Fibroblast of villous mesenchyme (primary cell): ENCODE data around the gene SLC9B2. TPM values are rescaled to one million over a fixed set of nuclear protein-coding genes. Genes with fewer than 3 reads are reported as not detected.
A peak's percentile ranks its signal among the peaks of the same experiment; 100 is the strongest.

Experiments used
- DNase-seq: peaks from one replicate; pipeline ENCODE4 v3.0.0-alpha.2; 2010; ENCODE audit warnings: low read depth
- H3K4me3 ChIP-seq: 2 replicates; pipeline ENCODE4 v1.5.1; 2011; ENCODE audit warnings: low read depth, mild to moderate bottlenecking, low read length
- CTCF ChIP-seq: IDR thresholded peaks from 2 replicates; pipeline ENCODE4 v1.5.1; 2012; ENCODE audit warnings: low read depth, mild to moderate bottlenecking, low read length; ENCODE audit not compliant: insufficient read depth
- total RNA-seq: library from RNA; depleted of rRNA; stranded (reverse); fragments of >200 nt; gene quantifications from 2 replicates; pipeline ENCODE4 v1.2.3, GENCODE V29; 2012

The SLC9B2 gene
- total RNA-seq, 1 donor: 20.7 TPM

DNA sequence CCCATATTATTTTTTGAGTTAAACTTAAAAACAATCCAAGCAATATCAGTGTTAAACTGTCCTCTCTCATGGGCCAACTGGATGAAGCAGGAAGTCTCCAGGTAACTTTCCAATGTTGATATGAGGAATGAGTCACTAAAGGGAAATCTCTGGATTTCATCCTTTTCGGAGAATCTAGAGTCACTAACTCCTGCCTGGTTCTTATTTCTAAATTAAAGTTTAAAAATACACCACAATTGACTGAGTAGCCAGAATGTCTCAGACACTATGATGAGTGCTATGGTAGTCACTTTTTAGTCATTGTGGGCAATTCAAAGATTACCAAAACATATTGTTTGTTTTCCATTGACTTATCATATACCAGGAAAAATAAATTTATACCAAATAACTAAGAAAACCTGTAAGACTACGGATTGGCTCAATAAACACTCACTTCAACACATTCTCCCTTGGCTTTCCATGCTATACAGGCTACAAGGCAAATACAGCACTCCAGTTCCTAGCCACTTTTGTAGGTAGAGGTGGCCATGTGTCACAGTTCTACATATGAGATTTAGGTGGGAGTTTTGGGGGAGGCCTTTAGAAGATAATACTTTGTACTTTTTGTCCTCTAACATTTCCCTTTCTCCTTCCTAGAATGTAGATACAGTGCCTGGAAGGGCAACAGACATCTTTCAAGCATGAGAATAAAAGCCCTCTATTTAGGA, 8.6 kb downstream of the SLC9B2 start:
- no peak overlapping the region for H3K4me3 ChIP-seq
- no peak for TF ChIP-seq CTCF
- DNase-seq: peak; percentile 2

DNA sequence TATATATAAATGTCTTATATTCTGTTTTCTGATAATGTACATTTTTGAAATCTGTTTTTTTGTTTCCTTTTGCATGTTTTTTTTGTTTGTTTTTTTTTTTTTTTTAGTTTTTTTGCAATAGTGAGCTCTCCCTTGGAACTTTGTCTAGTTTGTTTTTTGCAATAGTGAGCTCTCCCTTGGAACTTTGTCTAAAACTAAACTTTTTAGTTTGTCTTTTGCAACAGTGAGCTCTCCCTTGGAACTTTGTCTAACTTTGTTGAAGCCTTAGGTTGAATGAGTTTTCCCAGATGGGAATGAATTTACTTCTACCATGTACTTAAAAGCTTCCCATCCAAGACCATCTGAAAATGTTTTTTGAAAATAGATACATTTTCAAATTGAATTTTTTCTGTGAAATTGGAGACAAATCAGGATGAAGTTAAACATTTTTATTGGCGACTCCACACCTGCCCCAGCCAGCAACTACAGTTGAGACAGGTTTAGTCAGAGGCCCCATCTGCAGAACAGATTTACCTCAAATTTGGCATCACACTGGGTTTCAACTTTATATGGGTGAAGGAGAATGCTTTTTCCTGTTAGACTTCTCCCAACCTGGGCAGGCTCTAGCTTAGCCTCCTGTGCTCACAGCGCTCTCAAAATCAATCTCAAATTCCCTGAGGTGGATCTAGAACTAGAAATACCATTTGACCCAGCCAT, 16.0 kb downstream of the SLC9B2 start:
- DNase-seq: no peak
- H3K4me3 ChIP-seq: no peak overlapping the region
- no peak for TF ChIP-seq CTCF

- no peak for TF ChIP-seq CTCF
- no peak overlapping the region for H3K4me3 ChIP-seq
- peak; percentile 26 for DNase-seq
Observed at GRCh38 chr4:103054030-103054429, 22.5 kb downstream of the SLC9B2 start.

DNA sequence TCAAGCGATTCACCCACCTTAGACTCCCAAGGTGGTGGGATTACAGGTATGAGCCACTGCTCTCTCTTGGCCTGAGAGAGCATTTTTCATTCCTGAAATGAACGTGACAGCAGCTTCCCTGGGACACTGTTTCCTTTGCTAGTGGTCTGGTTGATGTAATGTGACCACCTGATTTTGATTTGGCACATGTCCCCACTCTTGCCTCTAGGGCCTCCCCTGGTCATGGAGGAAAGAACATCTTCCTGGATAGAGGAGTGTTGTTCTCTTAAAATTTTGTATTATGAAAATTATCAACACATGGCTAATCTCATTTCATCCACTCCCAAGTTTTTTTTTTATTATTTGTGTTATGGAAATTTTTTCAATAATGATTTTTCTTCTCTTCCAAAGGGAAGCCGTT, 23.8 kb downstream of the SLC9B2 start:
- DNase-seq: no peak
- no peak overlapping the region for H3K4me3 ChIP-seq
- no peak for TF ChIP-seq CTCF

DNA sequence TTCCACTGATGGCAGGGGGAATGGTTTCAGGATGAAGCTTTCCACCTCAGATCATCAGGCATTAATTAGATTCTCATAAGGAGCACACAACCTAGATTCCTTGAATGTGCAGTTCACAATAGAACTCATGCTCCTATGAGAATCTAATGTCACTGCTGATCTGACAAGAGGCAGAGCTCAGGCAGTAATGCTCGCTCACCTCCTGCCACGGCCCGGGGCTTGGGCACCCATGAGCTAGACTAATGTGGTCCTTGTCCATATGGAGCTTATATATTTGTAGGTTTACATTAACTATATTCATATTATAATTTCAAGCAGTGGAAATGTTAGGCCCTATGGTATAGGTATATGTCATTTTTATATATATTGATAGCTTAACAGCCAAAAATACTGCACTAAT, 24.4 kb downstream of the SLC9B2 start:
- DNase-seq: no peak
- no peak overlapping the region for H3K4me3 ChIP-seq
- TF ChIP-seq CTCF: no peak

GRCh38 chr4:103050736-103051436, 25.7 kb downstream of the SLC9B2 start:
- no peak for TF ChIP-seq CTCF
- no peak for DNase-seq
- H3K4me3 ChIP-seq: no peak overlapping the region
